Uterus (tissue), 4 donors: ENCODE data around the gene ADAMTS12. TPM values are rescaled to one million over a fixed set of nuclear protein-coding genes. Genes with fewer than 3 reads are reported as not detected.
"Not testable (repeated sequence)": the region's sequence is repeated elsewhere in the genome, so short reads cannot be mapped to it uniquely, and the experiment has no call there.

Experiments
- DNase-seq, 2 donors: peaks; one replicate each; pipeline ENCODE4 v3.0.0-alpha.2; 2019 to 2020
- H3K27ac ChIP-seq, 2 donors: fragments of 200-600 bp; sonication (generic); 1 replicate in 1 of 2; 2 replicates in 1 of 2; pipeline ENCODE4 v1.5.1; 2016 to 2018
- H3K27me3 ChIP-seq, 2 donors: fragments of 200-600 bp; sonication (generic); one replicate each; pipeline ENCODE4 v1.5.1; 2018 to 2019; ENCODE audit warnings: control low read depth in 1 of 2
- H3K36me3 ChIP-seq, 2 donors: fragments of 200-600 bp; sonication (generic); one replicate each; pipeline ENCODE4 v1.5.1; 2019; ENCODE audit warnings: control low read depth in 1 of 2
- H3K4me1 ChIP-seq, 2 donors: fragments of 200-600 bp; sonication (generic); one replicate each; pipeline ENCODE4 v1.5.1; 2018 to 2019; ENCODE audit warnings: control low read depth in 1 of 2
- H3K4me3 ChIP-seq, 2 donors: fragments of 200-600 bp; sonication (generic); 1 replicate in 1 of 2; 2 replicates in 1 of 2; pipeline ENCODE4 v1.5.1; 2018 to 2019; ENCODE audit warnings: mild to moderate bottlenecking in 1 of 2
- H3K9me3 ChIP-seq, 2 donors: fragments of 200-600 bp; sonication (generic); one replicate each; pipeline ENCODE4 v1.5.1; 2019; ENCODE audit warnings: control low read depth in 1 of 2
- POLR2A ChIP-seq, 2 donors: fragments of 450-650 bp; IDR thresholded peaks; one replicate each; pipeline ENCODE4 v1.6.1; 2016; ENCODE audit warnings: antibody characterized with exemption in 2 of 2, mild to moderate bottlenecking in 1 of 2, moderate library complexity in 1 of 2
- intact Hi-C: fragments of 100-400 bp; cut with DNase I; formaldehyde crosslinking; loops from one replicate; pipeline ENCODE4 v1.15.1; 2023; ENCODE audit warnings: low total_unique reads
- total RNA-seq, 4 donors: library from RNA; depleted of rRNA in 3 of 4; stranded (reverse); fragments of >200 nt in 3 of 4; gene quantifications; one replicate each; pipeline versions ENCODE4 v1.1.0 to v1.2.4, GENCODE V29; 2014 to 2023
- TF ChIP-seq, protein P1 (sequence below), 4 experiments: fragments of 200-600 bp in 2 of 4; fragments of 450-650 bp in 2 of 4; sonication (generic) in 2 of 4; IDR thresholded peaks; one replicate each; pipeline ENCODE4 v1.5.1; 2016 to 2019; ENCODE audit warnings: antibody characterized with exemption in 4 of 4, mild to moderate bottlenecking in 2 of 4, moderate library complexity in 1 of 4
- donor health status: DM: yes; HTN: yes; CAD: no.

Gene ADAMTS12
- total RNA-seq, 4 donors from 2014 or later = 0.51 to 37.5 (median 15.6) TPM

DNA sequence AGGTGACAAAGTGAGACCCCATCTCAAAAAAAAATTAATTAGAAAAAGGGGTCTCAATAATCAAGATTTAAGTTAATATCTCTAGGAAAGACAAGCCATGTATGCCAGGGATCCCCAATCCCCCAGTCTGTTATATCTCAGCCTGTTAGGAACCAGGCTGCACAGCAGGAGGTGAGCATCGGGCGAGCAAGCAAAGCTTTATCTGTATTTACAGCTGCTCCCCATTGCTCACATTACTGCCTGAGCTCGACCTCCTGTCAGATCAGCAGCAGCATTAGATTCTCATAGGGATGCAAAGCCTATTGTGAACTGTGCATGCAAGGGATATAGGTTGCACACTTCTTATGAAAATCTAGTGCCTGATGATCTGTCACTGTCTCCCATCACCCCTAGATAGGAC is 334.2 kb downstream of the ADAMTS12 start:
- TF ChIP-seq, protein P1, sequence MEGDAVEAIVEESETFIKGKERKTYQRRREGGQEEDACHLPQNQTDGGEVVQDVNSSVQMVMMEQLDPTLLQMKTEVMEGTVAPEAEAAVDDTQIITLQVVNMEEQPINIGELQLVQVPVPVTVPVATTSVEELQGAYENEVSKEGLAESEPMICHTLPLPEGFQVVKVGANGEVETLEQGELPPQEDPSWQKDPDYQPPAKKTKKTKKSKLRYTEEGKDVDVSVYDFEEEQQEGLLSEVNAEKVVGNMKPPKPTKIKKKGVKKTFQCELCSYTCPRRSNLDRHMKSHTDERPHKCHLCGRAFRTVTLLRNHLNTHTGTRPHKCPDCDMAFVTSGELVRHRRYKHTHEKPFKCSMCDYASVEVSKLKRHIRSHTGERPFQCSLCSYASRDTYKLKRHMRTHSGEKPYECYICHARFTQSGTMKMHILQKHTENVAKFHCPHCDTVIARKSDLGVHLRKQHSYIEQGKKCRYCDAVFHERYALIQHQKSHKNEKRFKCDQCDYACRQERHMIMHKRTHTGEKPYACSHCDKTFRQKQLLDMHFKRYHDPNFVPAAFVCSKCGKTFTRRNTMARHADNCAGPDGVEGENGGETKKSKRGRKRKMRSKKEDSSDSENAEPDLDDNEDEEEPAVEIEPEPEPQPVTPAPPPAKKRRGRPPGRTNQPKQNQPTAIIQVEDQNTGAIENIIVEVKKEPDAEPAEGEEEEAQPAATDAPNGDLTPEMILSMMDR (IDR thresholded peaks at IDR 0.05) = no peak
- TF ChIP-seq POLR2A (IDR thresholded peaks at IDR 0.05) = no peak
- no peak for DNase-seq
- no peak overlapping the region for H3K4me3 ChIP-seq
- H3K27ac ChIP-seq = no peak overlapping the region
- no peaks in the 10 kb centered on the region for H3K4me1 ChIP-seq
- no peaks in the 10 kb centered on the region for H3K27me3 ChIP-seq
- no peaks in the 10 kb centered on the region for H3K36me3 ChIP-seq
- H3K9me3 ChIP-seq = no peaks in the 10 kb centered on the region
- intact Hi-C loops = no loop called here

DNA sequence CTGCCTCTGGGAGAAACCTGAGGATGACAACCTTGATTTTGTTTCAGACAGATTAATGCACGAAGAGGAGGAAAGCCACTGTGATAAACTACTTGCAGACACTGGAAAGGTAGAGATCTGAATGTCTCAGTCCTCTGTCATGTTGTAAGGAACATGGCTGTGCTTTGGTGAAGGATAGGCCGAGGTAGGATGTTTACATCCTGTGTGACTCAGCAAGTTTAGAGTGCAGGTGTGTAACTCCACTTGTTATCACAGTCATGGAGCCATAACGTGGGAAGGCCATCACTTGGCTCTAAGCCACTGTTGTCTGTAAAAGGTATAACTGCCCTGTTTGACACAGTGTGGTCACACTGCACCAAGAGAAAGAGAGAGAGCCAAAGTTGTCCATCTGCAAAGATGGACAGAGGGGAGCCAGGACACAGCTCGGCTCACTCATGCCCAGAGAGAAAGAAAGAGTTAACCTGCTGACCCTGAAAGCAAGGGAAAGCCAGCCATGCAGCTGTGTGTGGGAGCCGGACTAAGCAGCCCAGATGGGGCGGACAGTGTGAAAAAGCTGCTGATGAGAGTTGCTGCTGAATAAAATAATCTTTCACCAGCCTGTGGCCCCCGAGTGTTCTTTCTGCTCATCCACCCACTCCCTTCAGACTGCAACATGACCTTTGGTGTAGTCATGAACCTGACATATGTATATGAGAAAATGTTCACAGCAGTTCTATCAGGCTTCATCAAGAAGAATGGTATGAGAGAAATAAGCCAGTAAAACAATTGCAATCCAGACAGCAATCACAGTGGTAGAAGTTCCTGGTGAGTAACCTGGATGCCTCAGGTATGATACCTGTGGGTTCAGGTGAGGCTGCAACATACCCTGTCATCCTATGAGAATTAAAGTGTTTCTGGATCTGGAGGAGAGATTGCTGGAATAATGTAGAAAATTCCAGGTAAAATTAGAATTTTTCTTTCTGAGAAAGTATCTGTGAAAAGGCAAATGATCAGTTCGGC is 335.2 kb downstream of the ADAMTS12 start:
- TF ChIP-seq, protein P1 (IDR thresholded peaks at IDR 0.05) = no peak
- no peak for TF ChIP-seq POLR2A (IDR thresholded peaks at IDR 0.05)
- Histone ChIP-seq H3K4me3 (no peak overlapping the region), H3K4me1 (no peaks in the 10 kb centered on the region), H3K27me3 (no peaks in the 10 kb centered on the region), H3K9me3 (no peaks in the 10 kb centered on the region), H3K27ac (no peak overlapping the region), H3K36me3 (no peaks in the 10 kb centered on the region)
- intact Hi-C loops = no loop called here
- no peak for DNase-seq

DNA sequence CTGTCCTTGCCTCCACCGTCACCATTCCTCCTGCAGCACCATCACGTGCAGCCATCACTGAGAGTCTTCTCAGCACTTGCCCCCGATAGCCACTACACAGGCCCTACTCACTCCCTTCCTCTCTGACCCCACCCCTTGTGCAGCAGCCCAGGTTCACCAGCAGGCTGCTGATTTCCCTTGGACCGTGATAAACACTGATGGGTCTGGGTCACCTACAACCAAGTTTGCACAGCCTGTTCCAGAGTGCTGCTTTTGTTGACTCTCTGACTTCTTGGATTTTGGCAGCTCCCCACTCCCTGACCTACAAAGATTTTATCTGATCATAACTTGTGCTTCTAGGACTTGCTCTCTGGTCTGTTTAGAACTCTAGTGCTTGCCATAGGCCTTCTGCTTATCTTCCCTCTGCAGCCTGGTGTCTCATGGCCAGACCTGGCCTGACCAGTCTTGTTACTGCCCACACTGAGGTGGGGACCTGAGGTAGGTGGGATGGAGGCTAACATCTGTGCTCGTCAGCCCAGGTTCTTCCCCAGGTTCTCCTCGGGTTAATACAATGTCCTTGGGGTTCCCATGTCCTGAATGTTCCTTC is 341.7 kb downstream of the ADAMTS12 start:
- Histone ChIP-seq H3K4me3 (no peak overlapping the region), H3K36me3 (no peaks in the 10 kb centered on the region), H3K27me3 (no peaks in the 10 kb centered on the region), H3K27ac (no peak overlapping the region), H3K9me3 (no peaks in the 10 kb centered on the region), H3K4me1 (no peaks in the 10 kb centered on the region)
- TF ChIP-seq POLR2A (IDR thresholded peaks at IDR 0.05) = no peak
- TF ChIP-seq, protein P1 (IDR thresholded peaks at IDR 0.05) = no peak
- DNase-seq = no peak
- intact Hi-C loops = no loop called here

DNA sequence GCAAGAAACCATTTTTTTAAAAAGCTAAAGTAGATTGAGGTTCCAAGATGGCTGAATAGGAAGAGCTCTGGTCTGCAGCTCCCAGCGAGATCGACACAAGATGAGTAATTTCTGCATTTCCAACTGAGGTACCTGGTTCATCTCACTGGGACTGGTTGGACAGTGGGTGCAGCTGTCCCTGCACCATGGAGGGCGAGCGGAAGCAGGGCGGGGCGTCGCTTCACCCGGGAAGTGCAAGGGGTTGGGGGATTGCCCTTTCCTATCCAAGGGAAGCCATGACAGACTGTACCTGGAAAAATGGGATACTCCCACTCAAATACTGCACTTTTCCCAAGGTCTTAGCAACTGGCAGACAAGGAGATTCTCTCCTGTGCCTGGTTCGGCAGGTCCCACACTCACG is 352.0 kb downstream of the ADAMTS12 start:
- H3K4me1 ChIP-seq, H3K9me3 ChIP-seq, H3K27me3 ChIP-seq, intact Hi-C loops, H3K27ac ChIP-seq, DNase-seq, H3K4me3 ChIP-seq, H3K36me3 ChIP-seq: not testable (repeated sequence)

DNA sequence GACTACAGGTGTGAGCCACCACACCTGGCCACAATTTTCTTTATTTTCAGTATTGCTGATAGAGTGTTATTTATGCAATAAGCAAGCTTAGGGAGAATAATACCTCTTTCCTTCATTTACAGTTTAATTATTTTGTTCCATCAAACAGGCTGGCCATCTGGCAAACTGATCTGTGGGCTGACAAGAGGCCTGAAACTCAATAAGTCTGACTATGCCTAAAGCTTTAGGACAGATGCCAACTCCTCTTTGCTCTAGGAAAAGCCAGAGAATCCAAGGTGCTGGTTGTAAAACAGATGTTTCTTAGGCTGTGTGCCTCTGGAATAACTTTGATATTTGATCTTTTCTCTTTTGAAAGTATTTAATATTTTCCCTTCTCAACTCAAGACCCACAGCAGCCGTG is 352.6 kb downstream of the ADAMTS12 start:
- Histone ChIP-seq H3K9me3 (no peaks in the 10 kb centered on the region), H3K27me3 (no peaks in the 10 kb centered on the region), H3K27ac (no peak overlapping the region), H3K4me3 (no peak overlapping the region), H3K4me1 (no peaks in the 10 kb centered on the region), H3K36me3 (no peaks in the 10 kb centered on the region)
- DNase-seq = no peak
- intact Hi-C loops = no loop called here
- TF ChIP-seq, protein P1 (IDR thresholded peaks at IDR 0.05) = no peak
- TF ChIP-seq POLR2A (IDR thresholded peaks at IDR 0.05) = no peak
